SK-N-SH (cell line): ENCODE results near the gene CBLN1. TPM values are rescaled to one million over a fixed set of nuclear protein-coding genes. Genes with fewer than 3 reads are reported as not detected.

ENCODE experiments used
- CTCF ChIA-PET: fragments of 300-600, 350-600 bp; formaldehyde crosslinking; extraction: SDS; loops from one replicate; lab custom pipeline; 2021; lab: Yijun Ruan, JAX
- POLR2A ChIA-PET: fragments of 350-600 bp; sonication (Branson Sonifier 250); formaldehyde crosslinking; extraction: SDS; loops from one replicate; lab custom pipeline; 2020; ENCODE audit warnings: antibody characterized with exemption, inconsistent platforms; lab: Yijun Ruan, JAX
- DNase-seq: peaks from one replicate; pipeline ENCODE4 v3.0.0; 2012
- H2AFZ ChIP-seq: fragments of 200-600 bp; sonication (generic); 2 replicates; pipeline ENCODE4 v1.8.1; 2016; ENCODE audit warnings: antibody characterized with exemption, mild to moderate bottlenecking, low read depth
- H3F3A ChIP-seq: fragments of 200-600 bp; sonication (generic); replicated peaks from 2 replicates; pipeline ENCODE3; 2016; ENCODE audit warnings: antibody characterized with exemption, mild to moderate bottlenecking; ENCODE audit not compliant: insufficient read depth
- H3K27ac ChIP-seq, 2 experiments: fragments of 200-500 bp in 1 of 2; fragments of 200-600 bp in 1 of 2; sonication (Bioruptor generic) in 1 of 2; sonication (generic), shearing (Covaris generic) in 1 of 2; 2 replicates each; pipeline versions ENCODE4 v1.5.1 to v1.6.1; 2014 to 2016; ENCODE audit warnings: low read depth in 2 of 2, inconsistent platforms in 1 of 2, low read length in 1 of 2, mild to moderate bottlenecking in 1 of 2, mixed read lengths in 1 of 2
- H3K27me3 ChIP-seq: fragments of 200-600 bp; sonication (generic), shearing (Covaris generic); 2 replicates; pipeline ENCODE4 v1.6.1; 2016; ENCODE audit warnings: mixed run types; ENCODE audit not compliant: insufficient read depth
- H3K36me3 ChIP-seq, 2 experiments: fragments of 200-500 bp in 1 of 2; fragments of 200-600 bp in 1 of 2; sonication (Bioruptor generic) in 1 of 2; sonication (generic) in 1 of 2; replicated peaks in 1 of 2; 2 replicates each; pipeline versions ENCODE3 to v1.5.1; 2014 to 2016; ENCODE audit warnings: low read length in 1 of 2, mild to moderate bottlenecking in 1 of 2; ENCODE audit not compliant: insufficient read depth in 2 of 2, control insufficient read depth in 1 of 2
- H3K4me1 ChIP-seq, 2 experiments: fragments of 200-500 bp in 1 of 2; fragments of 200-600 bp in 1 of 2; sonication (Bioruptor generic) in 1 of 2; sonication (generic), shearing (Covaris generic) in 1 of 2; 2 replicates each; pipeline versions ENCODE4 v1.5.1 to v1.6.1; 2014 to 2016; ENCODE audit warnings: low read depth in 1 of 2, low read length in 1 of 2, mixed run types in 1 of 2; ENCODE audit not compliant: insufficient read depth in 2 of 2, control insufficient read depth in 1 of 2
- H3K4me2 ChIP-seq: fragments of 200-600 bp; sonication (generic), shearing (Covaris generic); 2 replicates; pipeline ENCODE4 v1.6.1; 2017; ENCODE audit warnings: mixed run types
- H3K4me3 ChIP-seq, 2 experiments: fragments of 200-500 bp in 1 of 2; fragments of 200-600 bp in 1 of 2; sonication (Bioruptor generic) in 1 of 2; sonication (generic), shearing (Covaris generic) in 1 of 2; 2 replicates each; pipeline versions ENCODE4 v1.5.1 to v1.8.1; 2014 to 2016; ENCODE audit warnings: low read depth in 2 of 2, inconsistent platforms in 1 of 2, low read length in 1 of 2, mild to moderate bottlenecking in 1 of 2, mixed read lengths in 1 of 2, moderate library complexity in 1 of 2
- H3K79me2 ChIP-seq: fragments of 200-600 bp; sonication (generic); 2 replicates; pipeline ENCODE4 v1.8.1; 2017; ENCODE audit warnings: mild to moderate bottlenecking; ENCODE audit not compliant: insufficient read depth
- H3K9ac ChIP-seq: fragments of 200-600 bp; sonication (generic); 2 replicates; pipeline ENCODE4 v1.6.1; 2017; ENCODE audit warnings: mixed run types
- H3K9me2 ChIP-seq: fragments of 200-600 bp; sonication (generic); 2 replicates; pipeline ENCODE4 v1.6.1; 2017; ENCODE audit warnings: mixed run types
- H3K9me3 ChIP-seq: fragments of 200-600 bp; sonication (generic); 2 replicates; pipeline ENCODE4 v1.6.1; 2017; ENCODE audit warnings: mixed run types, mild to moderate bottlenecking, moderate library complexity
- H4K20me1 ChIP-seq: fragments of 200-600 bp; sonication (generic); 2 replicates; pipeline ENCODE4 v1.6.1; 2017; ENCODE audit warnings: mild to moderate bottlenecking, mixed run types; ENCODE audit not compliant: insufficient read depth
- ELF1 ChIP-seq: IDR thresholded peaks from 2 replicates; pipeline ENCODE4 v1.4.0; 2012
- MXI1 ChIP-seq: IDR thresholded peaks from 2 replicates; pipeline ENCODE4 v1.6.1; 2012; ENCODE audit warnings: mild to moderate bottlenecking, low read depth, low read length, improper control_type of control experiment
- NFIC ChIP-seq: IDR thresholded peaks from 2 replicates; pipeline ENCODE4 v1.4.0; 2012; ENCODE audit warnings: borderline replicate concordance
- RCOR1 ChIP-seq: fragments of 150-350 bp; IDR thresholded peaks from 2 replicates; pipeline ENCODE4 v1.6.1; 2017; ENCODE audit warnings: antibody characterized with exemption, low read length
- TCF12 ChIP-seq: IDR thresholded peaks from 2 replicates; pipeline ENCODE4 v1.4.0; 2012
- TEAD4 ChIP-seq: IDR thresholded peaks from 2 replicates; pipeline ENCODE4 v1.4.0; 2012; ENCODE audit warnings: mild to moderate bottlenecking, borderline replicate concordance; ENCODE audit not compliant: insufficient read depth
- WGBS: methylation state at CpG from one replicate; pipeline ENCODE4 v1.1.6; 2017; ENCODE audit warnings: low lambda C conversion rate; 5-methylcytosine and 5-hydroxymethylcytosine counted together
- polyA plus RNA-seq, 3 experiments: library from polyadenylated mRNA; depleted of rRNA; stranded (reverse); fragments of >200 nt; gene quantifications; 2 replicates each; pipeline ENCODE4 v1.2.3, GENCODE V29; 2012
- TF ChIP-seq, protein P1 (sequence below): IDR thresholded peaks from 2 replicates; pipeline ENCODE4 v1.6.1; 2012; ENCODE audit warnings: mild to moderate bottlenecking, low read depth, low read length, moderate library complexity
- TF ChIP-seq, protein P2 (sequence below): fragments of 150-350 bp; IDR thresholded peaks from 2 replicates; pipeline ENCODE4 v1.6.1; 2016; ENCODE audit warnings: mild to moderate bottlenecking, low read depth, low read length
- TF ChIP-seq, protein P3 (sequence below): IDR thresholded peaks from 2 replicates; pipeline ENCODE4; 2012
- TF ChIP-seq, protein P4 (sequence below): IDR thresholded peaks from 2 replicates; pipeline ENCODE4 v1.4.0; 2012; ENCODE audit warnings: low read depth, borderline replicate concordance

Gene CBLN1
- polyA plus RNA-seq, 1 of the 3 experiments (the other 2 are of a cell fraction) = not detected

DNA sequence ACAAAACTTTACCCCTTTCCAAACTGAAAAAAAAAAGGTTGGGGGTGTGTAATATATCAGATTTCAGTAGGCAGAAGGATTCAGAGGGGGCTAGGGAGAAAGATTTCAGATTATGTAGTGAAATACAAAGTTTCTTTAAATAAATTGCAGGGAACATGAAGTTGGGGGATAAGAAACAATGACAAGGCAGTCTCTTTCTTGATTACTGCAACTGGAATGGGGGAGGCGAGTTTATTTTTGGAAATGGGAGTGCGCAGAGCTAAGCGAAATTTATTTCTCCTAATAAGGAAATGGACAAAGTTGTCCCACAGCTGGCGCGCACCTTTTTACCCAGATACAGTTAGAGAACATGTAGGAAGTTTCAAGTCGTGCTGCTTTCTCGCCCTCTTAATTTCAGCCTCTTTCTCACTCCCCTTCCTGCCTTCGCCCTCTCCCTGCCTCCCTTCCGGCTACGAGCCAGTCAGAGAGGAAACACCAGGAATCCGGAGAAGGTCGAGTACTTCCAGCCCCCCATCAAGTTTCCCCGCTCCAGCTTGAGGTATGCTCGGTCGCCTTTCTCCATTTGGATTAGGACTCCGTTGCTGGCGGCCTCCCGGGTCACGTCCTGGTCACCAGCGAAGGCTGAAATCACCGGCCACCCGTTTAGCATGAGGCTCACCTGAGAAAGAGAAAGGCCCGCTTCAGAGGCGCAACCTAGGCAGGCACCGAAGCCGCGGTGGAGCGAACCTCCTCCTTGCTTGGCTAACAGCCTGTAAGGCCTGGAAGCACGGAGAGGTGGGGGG lies 2.5 kb downstream of the CBLN1 start:
- CTCF ChIA-PET = interaction anchor here (1.2 to 2.1 kb wide), 2 partner anchors 11 to 19 kb away, joined by 3 to 8 read pairs; no protein-coding TSS in a partner anchor
- Histone ChIP-seq H3K4me2 (no peak overlapping the region), H3K9me3 (no peaks in the 10 kb centered on the region), H3K27ac (no peak overlapping the region), H3K36me3 (no peaks in the 10 kb centered on the region), H3K4me3 (no peak overlapping the region), H3K9ac (no peak overlapping the region), H3K9me2 (no peaks in the 10 kb centered on the region), H3F3A (no peaks in the 10 kb centered on the region), H3K79me2 (no peaks in the 10 kb centered on the region), H4K20me1 (no peaks in the 10 kb centered on the region), H3K4me1 (peaks cover 0 to 12% of the 10 kb centered on the region in 2 experiments; a peak in 2 of 4 replicates), H2AFZ (no peak overlapping the region), H3K27me3 (peaks cover 37% of the 10 kb centered on the region)
- 78% methylated on average over 27 of the region's 29 CpGs for WGBS
- TF ChIP-seq NFIC (no peak), RCOR1 (no peak), TEAD4 (no peak), MXI1 (no peak), ELF1 (no peak)
- TF ChIP-seq, protein P1, sequence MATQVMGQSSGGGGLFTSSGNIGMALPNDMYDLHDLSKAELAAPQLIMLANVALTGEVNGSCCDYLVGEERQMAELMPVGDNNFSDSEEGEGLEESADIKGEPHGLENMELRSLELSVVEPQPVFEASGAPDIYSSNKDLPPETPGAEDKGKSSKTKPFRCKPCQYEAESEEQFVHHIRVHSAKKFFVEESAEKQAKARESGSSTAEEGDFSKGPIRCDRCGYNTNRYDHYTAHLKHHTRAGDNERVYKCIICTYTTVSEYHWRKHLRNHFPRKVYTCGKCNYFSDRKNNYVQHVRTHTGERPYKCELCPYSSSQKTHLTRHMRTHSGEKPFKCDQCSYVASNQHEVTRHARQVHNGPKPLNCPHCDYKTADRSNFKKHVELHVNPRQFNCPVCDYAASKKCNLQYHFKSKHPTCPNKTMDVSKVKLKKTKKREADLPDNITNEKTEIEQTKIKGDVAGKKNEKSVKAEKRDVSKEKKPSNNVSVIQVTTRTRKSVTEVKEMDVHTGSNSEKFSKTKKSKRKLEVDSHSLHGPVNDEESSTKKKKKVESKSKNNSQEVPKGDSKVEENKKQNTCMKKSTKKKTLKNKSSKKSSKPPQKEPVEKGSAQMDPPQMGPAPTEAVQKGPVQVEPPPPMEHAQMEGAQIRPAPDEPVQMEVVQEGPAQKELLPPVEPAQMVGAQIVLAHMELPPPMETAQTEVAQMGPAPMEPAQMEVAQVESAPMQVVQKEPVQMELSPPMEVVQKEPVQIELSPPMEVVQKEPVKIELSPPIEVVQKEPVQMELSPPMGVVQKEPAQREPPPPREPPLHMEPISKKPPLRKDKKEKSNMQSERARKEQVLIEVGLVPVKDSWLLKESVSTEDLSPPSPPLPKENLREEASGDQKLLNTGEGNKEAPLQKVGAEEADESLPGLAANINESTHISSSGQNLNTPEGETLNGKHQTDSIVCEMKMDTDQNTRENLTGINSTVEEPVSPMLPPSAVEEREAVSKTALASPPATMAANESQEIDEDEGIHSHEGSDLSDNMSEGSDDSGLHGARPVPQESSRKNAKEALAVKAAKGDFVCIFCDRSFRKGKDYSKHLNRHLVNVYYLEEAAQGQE = no peak
- TF ChIP-seq, protein P2, sequence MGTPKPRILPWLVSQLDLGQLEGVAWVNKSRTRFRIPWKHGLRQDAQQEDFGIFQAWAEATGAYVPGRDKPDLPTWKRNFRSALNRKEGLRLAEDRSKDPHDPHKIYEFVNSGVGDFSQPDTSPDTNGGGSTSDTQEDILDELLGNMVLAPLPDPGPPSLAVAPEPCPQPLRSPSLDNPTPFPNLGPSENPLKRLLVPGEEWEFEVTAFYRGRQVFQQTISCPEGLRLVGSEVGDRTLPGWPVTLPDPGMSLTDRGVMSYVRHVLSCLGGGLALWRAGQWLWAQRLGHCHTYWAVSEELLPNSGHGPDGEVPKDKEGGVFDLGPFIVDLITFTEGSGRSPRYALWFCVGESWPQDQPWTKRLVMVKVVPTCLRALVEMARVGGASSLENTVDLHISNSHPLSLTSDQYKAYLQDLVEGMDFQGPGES = no peak
- TF ChIP-seq, protein P3, sequence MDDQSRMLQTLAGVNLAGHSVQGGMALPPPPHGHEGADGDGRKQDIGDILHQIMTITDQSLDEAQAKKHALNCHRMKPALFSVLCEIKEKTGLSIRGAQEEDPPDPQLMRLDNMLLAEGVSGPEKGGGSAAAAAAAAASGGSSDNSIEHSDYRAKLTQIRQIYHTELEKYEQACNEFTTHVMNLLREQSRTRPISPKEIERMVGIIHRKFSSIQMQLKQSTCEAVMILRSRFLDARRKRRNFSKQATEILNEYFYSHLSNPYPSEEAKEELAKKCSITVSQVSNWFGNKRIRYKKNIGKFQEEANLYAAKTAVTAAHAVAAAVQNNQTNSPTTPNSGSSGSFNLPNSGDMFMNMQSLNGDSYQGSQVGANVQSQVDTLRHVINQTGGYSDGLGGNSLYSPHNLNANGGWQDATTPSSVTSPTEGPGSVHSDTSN = no peak
- POLR2A ChIA-PET = no interaction called here
- no peak for DNase-seq

DNA sequence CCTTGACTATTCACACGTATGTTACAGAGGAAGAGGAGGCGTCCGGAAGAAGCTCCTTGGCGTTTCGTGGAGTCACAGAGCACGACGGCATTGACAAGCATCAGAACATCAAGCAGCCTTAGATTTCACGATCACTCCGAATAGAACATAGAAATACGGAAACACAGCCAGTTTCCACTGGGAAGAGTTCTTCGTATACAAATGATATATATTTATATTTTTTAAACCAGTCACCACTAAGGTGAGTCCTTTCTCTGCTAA lies 3.1 kb downstream of the CBLN1 start:
- ChIA-PET CTCF (interaction anchor here (1.2 to 2.1 kb wide), 2 partner anchors 11 to 20 kb away, joined by 3 to 8 read pairs; no protein-coding TSS in a partner anchor), POLR2A (no interaction called here)
- H4K20me1 ChIP-seq = no peaks in the 10 kb centered on the region
- no peak overlapping the region for H2AFZ ChIP-seq
- no peak overlapping the region for H3K27ac ChIP-seq
- no peaks in the 10 kb centered on the region for H3K9me2 ChIP-seq
- H3K79me2 ChIP-seq = no peaks in the 10 kb centered on the region
- H3K36me3 ChIP-seq = no peaks in the 10 kb centered on the region
- H3K4me1 ChIP-seq = peaks cover 0 to 12% of the 10 kb centered on the region in 2 experiments; a peak in 2 of 4 replicates
- no peak overlapping the region for H3K4me2 ChIP-seq
- H3F3A ChIP-seq = no peaks in the 10 kb centered on the region
- H3K4me3 ChIP-seq = no peak overlapping the region
- H3K9ac ChIP-seq = no peak overlapping the region
- no peaks in the 10 kb centered on the region for H3K9me3 ChIP-seq
- peaks cover 33% of the 10 kb centered on the region for H3K27me3 ChIP-seq
- DNase-seq = no peak
- 62% methylated on average over 11 of the region's 11 CpGs for WGBS
- TF ChIP-seq, protein P4, sequence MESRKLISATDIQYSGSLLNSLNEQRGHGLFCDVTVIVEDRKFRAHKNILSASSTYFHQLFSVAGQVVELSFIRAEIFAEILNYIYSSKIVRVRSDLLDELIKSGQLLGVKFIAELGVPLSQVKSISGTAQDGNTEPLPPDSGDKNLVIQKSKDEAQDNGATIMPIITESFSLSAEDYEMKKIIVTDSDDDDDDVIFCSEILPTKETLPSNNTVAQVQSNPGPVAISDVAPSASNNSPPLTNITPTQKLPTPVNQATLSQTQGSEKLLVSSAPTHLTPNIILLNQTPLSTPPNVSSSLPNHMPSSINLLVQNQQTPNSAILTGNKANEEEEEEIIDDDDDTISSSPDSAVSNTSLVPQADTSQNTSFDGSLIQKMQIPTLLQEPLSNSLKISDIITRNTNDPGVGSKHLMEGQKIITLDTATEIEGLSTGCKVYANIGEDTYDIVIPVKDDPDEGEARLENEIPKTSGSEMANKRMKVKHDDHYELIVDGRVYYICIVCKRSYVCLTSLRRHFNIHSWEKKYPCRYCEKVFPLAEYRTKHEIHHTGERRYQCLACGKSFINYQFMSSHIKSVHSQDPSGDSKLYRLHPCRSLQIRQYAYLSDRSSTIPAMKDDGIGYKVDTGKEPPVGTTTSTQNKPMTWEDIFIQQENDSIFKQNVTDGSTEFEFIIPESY = no peak
- no peak for TF ChIP-seq TCF12
